Mucosa of descending colon (tissue), 3 donors: Measurements from ENCODE around the gene CCDC187. TPM values are rescaled to one million over a fixed set of nuclear protein-coding genes. Genes with fewer than 3 reads are reported as not detected.

Experiments used
- ATAC-seq: fragments of 200-7000 bp; cut with Tn5 transposase; one replicate; pipeline ENCODE4 v1.9.1; 2020; ENCODE audit warnings: mild to moderate bottlenecking, moderate library complexity
- DNase-seq, 3 donors: peaks; one replicate each; pipeline ENCODE4 v3.0.0-alpha.2; 2020
- H3K36me3 ChIP-seq: fragments of 200-600 bp; one replicate; pipeline ENCODE4 v1.8.0; 2021; ENCODE audit warnings: low read depth, mild to moderate bottlenecking
- H3K4me1 ChIP-seq: fragments of 200-600 bp; one replicate; pipeline ENCODE4 v1.8.0; 2021; ENCODE audit warnings: low read depth, mild to moderate bottlenecking
- H3K4me3 ChIP-seq: fragments of 200-600 bp; one replicate; pipeline ENCODE4 v1.8.0; 2021; ENCODE audit warnings: mild to moderate bottlenecking
- H3K9me3 ChIP-seq: fragments of 200-600 bp; one replicate; pipeline ENCODE4 v1.8.0; 2021; ENCODE audit warnings: mild to moderate bottlenecking
- intact Hi-C, 2 donors: fragments of 100-400 bp; cut with DNase I in 1 of 2; cut with micrococcal nuclease in 1 of 2; formaldehyde crosslinking; loops; one replicate each; pipeline versions ENCODE4 v1.11.0 to v1.11.1; 2022; cut with DNase I, micrococcal nuclease
- total RNA-seq, 3 donors: library from RNA; stranded (reverse); fragmentation: NEBNext Ultra II Directional in 2 of 3; extraction: Animal tissue kit (Norgen Biotek cat#: 25700) in 2 of 3; gene quantifications; one replicate each; pipeline versions ENCODE4 v1.2.1 to v1.2.4, GENCODE V29; 2021 to 2023
- TF ChIP-seq, protein P1 (sequence below): fragments of 200-600 bp; IDR thresholded peaks from one replicate; pipeline ENCODE4 v1.8.0; 2022; ENCODE audit warnings: antibody characterized with exemption, mild to moderate bottlenecking
- donor health status: DM: no; HTN: no; CAD: no; lungs with moderate emphysema.
- donor health status: DM: no; HTN: no; CAD: no.
- donor health status: DM: no; HTN: yes; CAD: no.

The CCDC187 gene
- total RNA-seq, 3 donors from 2014 or later = 0.19 to 0.93 (median 0.48) TPM

GRCh38 chr9:136278221-136278620 is 25.7 kb downstream of the CCDC187 start:
- peaks cover 2% of the 10 kb centered on the region for H3K4me1 ChIP-seq
- intact Hi-C loops = no loop called here
- H3K9me3 ChIP-seq = no peaks in the 10 kb centered on the region
- ATAC-seq (no peak), DNase-seq (no peak)
- TF ChIP-seq, protein P1, sequence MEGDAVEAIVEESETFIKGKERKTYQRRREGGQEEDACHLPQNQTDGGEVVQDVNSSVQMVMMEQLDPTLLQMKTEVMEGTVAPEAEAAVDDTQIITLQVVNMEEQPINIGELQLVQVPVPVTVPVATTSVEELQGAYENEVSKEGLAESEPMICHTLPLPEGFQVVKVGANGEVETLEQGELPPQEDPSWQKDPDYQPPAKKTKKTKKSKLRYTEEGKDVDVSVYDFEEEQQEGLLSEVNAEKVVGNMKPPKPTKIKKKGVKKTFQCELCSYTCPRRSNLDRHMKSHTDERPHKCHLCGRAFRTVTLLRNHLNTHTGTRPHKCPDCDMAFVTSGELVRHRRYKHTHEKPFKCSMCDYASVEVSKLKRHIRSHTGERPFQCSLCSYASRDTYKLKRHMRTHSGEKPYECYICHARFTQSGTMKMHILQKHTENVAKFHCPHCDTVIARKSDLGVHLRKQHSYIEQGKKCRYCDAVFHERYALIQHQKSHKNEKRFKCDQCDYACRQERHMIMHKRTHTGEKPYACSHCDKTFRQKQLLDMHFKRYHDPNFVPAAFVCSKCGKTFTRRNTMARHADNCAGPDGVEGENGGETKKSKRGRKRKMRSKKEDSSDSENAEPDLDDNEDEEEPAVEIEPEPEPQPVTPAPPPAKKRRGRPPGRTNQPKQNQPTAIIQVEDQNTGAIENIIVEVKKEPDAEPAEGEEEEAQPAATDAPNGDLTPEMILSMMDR = no peak
- no peak overlapping the region for H3K4me3 ChIP-seq
- no peaks in the 10 kb centered on the region for H3K36me3 ChIP-seq

DNA sequence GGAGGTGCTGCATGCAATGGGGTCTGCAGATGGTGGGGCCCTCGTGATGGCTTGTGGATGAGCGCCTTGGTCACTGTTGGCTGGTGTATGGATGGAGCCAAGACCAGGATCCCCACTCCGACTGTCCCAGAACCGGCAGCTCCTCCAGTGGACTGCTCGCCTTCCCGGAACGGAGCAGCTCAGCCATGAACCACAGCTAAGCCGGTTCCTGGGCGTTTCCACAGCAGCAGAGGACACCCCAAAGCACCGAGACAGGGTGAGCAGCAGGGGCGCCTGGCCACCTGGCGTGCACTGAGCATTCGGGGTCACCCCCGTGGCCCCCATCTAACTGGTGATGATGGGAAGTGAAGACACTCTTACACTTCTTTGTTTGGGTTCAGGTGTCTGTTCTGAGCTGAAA is 26.1 kb downstream of the CCDC187 start:
- intact Hi-C loops = no loop called here
- no peak for DNase-seq
- TF ChIP-seq, protein P1 = no peak
- Histone ChIP-seq H3K36me3 (no peaks in the 10 kb centered on the region), H3K4me3 (no peak overlapping the region), H3K4me1 (no peaks in the 10 kb centered on the region), H3K9me3 (no peaks in the 10 kb centered on the region)
- no peak for ATAC-seq

GRCh38 chr9:136276716-136277115 is 27.2 kb downstream of the CCDC187 start:
- TF ChIP-seq, protein P1 = no peak
- no peaks in the 10 kb centered on the region for H3K36me3 ChIP-seq
- DNase-seq (no peak), ATAC-seq (no peak)
- no peaks in the 10 kb centered on the region for H3K4me1 ChIP-seq
- intact Hi-C loops = no loop called here
- no peaks in the 10 kb centered on the region for H3K9me3 ChIP-seq
- H3K4me3 ChIP-seq = no peak overlapping the region

DNA sequence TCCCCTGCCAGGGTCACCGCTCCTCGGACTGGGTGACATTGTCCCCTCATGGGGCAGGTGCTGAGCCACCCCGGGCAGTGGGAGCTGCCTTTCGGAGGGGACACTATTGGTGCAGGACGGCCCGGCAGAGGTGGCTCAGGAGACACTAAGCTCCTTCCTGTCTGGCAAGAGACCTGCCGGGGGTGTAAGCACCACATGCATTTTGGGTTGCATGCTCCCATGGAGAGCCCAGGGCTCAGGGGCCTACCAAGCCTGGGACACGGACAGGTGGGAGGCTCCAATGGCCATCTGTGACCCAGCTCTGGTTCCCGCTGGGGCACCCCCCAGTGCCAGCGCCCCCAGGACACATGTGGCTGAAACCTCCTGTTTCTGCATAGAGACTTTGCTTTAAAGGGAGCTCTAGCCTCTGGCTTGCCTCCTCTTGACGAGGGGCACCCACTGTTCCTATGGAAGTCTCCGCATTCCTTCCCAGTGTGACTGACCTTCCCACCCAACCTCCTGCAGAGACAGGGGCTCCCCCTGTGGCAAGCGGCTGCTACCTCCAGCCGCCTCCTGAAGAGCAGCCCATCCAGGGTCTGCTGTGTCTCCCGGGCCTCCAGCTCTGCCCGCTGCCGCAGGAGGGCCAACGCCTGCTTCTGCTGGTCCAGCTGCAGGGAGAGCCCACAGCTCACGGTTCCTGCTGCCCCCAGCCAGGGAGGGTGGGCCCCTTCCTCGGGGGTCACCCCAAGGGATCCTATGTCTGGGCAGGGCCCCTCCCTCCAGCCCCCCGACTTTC is 28.1 kb downstream of the CCDC187 start:
- intact Hi-C loops = no loop called here
- Histone ChIP-seq H3K4me1 (no peaks in the 10 kb centered on the region), H3K9me3 (no peaks in the 10 kb centered on the region), H3K36me3 (no peaks in the 10 kb centered on the region), H3K4me3 (no peak overlapping the region)
- ATAC-seq (no peak), DNase-seq (no peak)
- TF ChIP-seq, protein P1 = no peak

- no peak for ATAC-seq
- TF ChIP-seq, protein P1 = no peak
These were observed 28.9 kb downstream of the CCDC187 start for GRCh38 chr9:136274786-136275654.

More at GRCh38 chr9:136274786-136275654, 28.9 kb downstream of the CCDC187 start:
- Histone ChIP-seq H3K36me3 (no peaks in the 10 kb centered on the region), H3K4me3 (no peak overlapping the region), H3K9me3 (no peaks in the 10 kb centered on the region), H3K4me1 (no peaks in the 10 kb centered on the region)
- DNase-seq = no peak
- intact Hi-C loops = no loop called here
